Stimulated activated CD8-positive, alpha-beta memory T cell treated with anti-CD3 and anti-CD28 coated beads, Interleukin-12 subunit alpha, Interleukin-12 subunit beta, amount 100 ng/mL, for 24 hours (primary cell): ENCODE results near the gene ZNF337.
"Not testable (repeated sequence)": the region's sequence is repeated elsewhere in the genome, so short reads cannot be mapped to it uniquely, and the experiment has no call there.

Experiments
- DNase-seq: peaks from one replicate; pipeline ENCODE4 v3.0.0-alpha.2; 2020; ENCODE audit errors: extremely low read depth

Gene ZNF337

DNA sequence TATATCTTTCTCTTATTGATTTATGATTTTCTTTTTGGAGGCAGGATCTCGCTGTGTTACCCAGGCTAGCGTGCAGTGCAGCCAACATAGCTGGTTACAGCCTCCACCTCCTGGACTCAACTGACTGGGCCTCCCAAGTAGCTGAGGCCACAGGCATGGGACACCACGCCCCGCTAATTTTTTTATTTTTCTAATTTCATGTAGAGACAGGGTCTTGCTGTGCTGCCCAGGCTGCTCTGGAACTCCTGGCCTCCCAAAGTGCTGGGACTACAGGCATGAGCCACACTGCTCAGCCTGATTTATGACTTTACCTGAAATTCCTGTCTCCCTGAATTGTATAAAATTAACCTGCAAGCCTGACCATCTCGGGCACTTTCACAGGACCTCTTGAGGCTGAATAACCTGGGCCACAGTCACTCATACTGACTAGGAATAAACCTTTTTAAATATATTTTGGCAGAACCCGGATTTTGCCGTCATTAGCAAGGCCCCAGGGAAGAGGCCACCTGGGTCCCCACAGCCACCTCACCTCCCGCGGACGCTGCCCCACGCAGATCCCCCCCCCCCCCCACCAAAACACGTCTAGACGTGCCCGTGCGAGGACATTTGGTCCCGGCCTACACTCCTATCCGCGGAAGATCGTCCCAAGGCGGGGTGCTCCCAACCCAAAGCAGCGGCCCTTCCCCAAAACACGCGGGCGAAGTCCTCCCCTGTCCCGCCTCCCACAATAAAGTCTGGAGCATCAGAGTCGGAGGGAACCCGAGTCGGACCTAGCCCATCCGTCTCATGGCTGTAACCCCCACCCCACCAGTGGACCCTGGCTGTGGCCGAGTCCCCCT lies 902 bp downstream of the ZNF337 start:
- DNase-seq = no peak

GRCh38 chr20:25692499-25692898 lies 4.2 kb downstream of the ZNF337 start:
- DNase-seq = no peak

DNA sequence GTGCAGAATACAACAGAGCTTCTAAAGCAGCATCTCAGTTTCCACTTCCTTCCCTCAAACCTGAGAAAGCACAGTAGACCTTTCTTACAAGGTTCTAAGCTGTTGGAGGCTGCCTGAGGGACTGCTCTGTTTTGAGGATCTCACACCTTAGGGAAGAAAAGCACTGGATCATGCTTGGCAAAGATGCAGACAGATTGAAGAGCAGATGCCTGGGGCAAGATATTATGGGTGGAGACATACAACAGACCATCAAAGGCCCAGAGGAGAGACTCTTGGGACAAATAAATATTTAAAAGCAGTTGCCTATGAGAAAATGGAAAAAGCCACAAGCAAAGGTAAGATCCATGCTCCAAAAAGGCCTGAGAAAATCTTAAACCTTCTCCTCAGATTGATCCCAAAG lies 6.2 kb downstream of the ZNF337 start:
- no peak for DNase-seq

- DNase-seq = no peak
These were observed 10.3 kb downstream of the ZNF337 start for GRCh38 chr20:25686081-25687067.

DNA sequence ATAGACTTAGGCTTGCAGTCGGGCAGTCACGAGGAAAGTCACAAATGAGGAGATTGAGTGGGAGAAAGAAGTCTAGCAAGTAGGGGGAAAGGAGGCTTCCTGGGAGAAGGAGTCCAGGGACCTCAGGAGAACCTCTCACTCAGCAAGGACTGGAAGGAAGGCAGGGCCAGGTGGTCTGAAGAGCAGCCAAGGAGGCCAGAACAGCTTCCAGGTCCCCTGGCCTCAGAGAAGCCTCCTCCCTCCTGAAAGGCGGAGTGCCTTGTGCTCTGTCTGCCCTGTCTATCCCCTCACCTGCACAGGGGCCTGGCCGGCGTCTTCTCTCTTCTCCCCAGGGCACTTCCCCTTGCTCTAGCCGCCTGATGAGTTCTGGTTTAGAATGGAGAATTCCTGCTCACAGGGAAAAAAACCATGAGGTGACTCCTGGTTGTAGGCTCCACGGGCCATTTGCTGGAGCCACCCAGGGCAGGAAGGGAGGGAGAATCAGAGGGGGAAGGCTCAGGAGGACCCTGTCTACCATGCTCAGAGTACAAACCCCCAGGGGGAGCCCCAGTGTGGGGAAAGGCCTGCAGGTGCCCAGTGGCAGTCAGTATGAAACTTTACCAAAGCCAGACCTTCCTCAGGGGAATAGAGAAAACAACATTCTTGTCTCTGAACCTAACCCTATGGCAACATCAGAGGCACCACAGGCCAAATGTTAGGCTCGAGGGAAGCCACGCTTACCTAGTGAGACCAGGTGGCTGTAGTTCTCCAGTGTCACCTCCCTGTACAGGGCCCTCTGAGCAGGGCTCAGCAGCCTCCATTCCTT lies 11.2 kb downstream of the ZNF337 start:
- no peak for DNase-seq

GRCh38 chr20:25683826-25684225 lies 12.8 kb downstream of the ZNF337 start:
- DNase-seq = not testable (repeated sequence)

- no peak for DNase-seq
These were observed 13.6 kb downstream of the ZNF337 start for GRCh38 chr20:25683050-25683449.

DNA sequence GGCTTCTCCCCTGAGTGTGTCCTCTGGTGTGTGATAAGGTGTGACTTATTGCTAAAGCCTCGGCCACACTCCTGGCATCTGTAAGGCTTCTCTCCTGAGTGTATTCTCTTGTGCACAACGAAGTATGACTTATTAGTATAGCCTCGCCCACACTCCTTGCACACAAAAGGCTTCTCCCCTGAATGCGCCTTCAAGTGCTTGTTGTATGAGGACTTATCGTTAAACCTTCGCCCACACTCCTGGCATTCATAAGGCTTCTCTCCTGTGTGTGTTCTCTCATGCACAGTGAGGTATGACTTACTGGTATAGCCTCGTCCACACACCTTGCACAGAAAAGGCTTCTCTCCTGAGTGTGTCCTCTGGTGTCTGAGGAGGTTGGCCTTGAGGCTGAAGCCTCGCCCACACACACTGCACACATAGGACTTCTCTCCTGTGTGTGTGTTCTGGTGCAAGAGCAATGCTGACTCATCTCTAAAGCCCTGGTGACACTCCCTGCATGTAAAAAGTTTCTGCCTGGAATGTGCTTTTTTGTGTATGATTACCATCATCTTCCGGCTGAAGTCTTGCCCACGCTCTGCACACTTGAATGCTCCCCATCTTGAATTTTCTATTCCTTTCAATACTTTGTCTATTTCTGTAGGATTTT lies 20.4 kb downstream of the ZNF337 start:
- no peak for DNase-seq

GRCh38 chr20:25675161-25675560 lies 21.5 kb downstream of the ZNF337 start:
- no peak for DNase-seq

DNA sequence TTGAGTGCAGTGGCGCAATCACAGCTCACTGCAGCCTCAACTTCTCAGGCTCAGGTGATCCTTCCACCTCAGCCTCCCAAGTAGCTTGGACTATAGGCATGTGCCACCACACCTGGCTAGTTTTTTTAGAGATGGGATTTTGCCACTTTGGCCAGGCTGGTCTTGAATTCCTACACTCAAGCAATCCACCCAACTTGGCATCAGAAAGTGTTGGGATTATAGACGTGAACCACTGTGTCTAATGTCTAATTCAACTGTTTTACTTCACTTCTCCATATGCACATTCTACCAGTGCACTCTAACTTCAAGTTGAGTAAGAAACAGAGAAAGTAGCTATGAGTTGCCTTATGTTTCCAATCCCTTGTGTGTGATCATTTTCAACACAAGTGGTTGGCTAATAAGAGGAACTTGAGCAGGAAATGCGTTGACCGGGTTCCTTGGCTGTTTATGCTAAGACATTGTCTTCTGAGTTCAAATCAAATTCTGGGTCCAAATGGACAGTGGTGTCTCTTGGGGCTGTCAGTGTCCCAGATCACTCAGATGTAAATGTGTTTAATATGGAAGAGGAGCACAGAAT lies 23.9 kb downstream of the ZNF337 start:
- no peak for DNase-seq

- DNase-seq = no peak
These were observed 26.7 kb downstream of the ZNF337 start for GRCh38 chr20:25669826-25670422.

- no peak for DNase-seq
These were observed 28.2 kb downstream of the ZNF337 start for GRCh38 chr20:25668446-25668845.

DNA sequence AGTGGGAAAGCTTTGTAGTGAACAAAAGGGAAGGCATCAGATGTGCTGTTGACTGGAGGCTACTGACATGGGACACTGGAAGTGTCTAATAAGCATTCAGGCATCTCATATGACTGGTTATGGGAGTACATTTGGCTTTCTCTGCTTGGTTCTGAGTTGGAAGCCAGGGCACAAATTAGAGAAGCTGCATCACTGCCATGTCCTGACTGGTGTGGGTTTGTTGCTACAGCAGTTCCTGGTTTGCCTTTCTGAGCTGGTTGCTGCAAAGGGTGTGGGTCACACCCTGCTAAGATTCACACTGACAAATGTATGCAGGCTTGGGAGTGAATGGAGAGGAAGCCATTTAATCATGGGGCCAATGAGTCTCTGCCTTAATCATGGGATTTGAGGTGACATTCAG lies 36.7 kb downstream of the ZNF337 start:
- no peak for DNase-seq

DNA sequence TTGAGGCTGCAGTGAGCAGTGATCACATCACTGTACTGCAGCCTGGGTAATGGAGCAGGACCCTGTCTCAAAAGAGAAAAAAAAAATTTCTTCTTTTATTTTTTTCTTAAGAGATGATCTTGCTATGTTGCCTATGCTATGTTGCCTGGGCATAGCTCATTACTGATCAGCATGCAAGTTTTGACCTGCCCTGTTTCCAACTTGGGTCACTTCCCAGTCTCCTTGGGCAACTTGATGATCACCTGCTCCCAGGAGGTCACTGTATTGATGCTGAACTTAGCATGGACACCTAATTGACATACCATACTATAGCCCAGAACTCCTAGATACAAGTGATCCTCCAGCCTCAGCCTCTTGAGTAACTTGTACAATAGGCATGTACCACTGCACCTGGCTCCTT lies 42.2 kb downstream of the ZNF337 start:
- DNase-seq = no peak

DNA sequence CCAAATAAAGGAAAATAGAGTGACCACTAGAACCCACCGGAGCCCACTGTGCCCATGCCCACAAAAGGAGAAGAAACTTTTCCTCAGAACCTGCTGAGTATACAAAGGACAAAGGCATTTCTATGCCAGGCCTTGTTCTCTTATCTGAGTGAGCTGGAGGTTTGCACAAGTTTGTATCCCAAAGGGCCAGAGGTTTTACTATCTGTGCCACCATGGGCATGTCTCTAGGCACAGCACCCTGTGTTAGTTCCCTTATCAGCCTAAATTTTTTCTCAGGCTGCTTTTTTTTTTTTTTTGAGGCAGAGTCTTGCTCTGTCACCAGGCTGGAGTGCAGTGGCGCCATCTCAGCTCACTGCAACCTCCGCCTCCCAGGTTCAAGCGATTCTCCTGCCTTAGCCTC lies 43.8 kb downstream of the ZNF337 start:
- DNase-seq = not testable (repeated sequence)

GRCh38 chr20:25644814-25645213 lies 51.8 kb downstream of the ZNF337 start:
- DNase-seq = no peak

DNA sequence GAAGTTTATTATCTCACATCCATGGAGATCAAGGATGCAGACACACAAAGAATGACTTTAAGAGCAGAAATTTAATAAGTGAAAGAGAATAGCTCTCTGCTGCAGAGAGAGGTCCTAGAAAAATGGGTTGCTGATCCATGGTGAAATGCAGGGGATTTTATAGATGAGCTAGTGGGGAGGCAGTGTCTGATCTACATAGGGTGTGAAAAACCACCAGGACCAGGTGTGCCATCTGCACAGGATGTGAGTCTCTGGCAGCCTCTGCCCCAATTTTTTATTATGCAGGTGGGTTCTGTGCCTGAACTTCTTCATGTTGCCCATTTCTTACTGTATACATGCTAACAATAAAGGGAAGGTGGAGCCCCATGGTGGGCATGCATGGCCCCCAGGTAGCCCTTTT lies 52.9 kb downstream of the ZNF337 start:
- no peak for DNase-seq

GRCh38 chr20:25637247-25637646 lies 59.4 kb downstream of the ZNF337 start:
- DNase-seq = no peak

DNA sequence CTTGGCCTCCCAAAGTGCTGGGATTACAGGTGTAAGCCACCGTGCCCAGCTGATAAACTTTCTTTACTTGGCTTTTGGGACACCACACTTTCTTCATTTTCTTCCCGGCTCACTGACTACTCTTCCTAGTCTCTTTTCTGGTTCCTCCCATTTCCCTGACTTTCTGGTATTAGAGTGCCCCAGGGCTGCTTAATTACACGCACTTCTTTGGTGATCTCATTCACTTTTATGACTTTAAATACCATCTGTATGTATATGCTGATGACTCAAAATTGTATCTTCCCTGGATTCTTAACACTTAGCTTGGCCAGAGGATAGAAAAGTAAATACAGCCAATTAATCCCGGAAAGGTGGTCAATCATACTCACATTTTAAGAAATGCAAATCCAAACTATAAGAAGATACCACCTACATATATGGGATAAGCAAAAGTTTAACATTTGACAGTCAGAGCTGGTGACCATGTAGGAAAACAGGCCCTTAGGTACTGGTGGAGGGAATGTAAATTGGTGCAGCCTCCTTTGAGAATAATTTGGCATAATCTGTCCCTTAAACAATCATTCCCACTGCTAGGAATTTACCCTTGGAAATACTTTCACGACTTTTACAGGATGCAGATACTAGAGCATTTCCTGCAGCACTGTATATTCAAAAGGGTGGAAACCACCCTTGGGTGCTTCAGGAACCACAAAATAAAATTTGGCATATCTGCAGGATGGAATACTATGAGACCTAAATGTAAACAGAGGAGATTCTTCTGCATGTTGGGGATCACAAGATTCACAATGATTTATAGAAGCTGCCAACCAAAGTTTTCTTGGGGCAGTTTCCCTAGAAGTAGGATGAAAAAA lies 63.5 kb downstream of the ZNF337 start:
- no peak for DNase-seq

DNA sequence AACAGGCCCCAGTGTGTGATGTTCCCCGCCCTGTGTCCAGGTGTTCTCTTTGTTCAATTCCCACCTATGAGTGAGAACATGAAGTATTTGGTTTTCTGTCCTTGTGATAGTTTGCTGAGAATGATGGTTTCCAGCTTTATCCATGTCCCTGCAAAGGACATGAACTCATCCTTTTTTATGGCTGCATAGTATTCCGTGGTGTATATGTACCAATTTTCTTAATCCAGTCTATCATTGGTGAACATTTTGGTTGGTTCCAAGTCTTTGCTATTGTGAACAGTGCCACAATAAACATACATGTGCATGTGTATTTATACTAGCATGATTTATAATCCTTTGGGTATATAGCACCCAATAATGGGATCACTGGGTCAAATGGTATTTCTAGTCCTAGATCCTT lies 66.0 kb downstream of the ZNF337 start:
- not testable (repeated sequence) for DNase-seq
